ENCODE results near the gene ATF3. TPM values are rescaled to one million over a fixed set of nuclear protein-coding genes. Genes with fewer than 3 reads are reported as not detected.

The ATF3 gene
- total RNA-seq, 4 donors from 2014 or later, result 8.2 to 71.6 (median 17.2) TPM

DNA sequence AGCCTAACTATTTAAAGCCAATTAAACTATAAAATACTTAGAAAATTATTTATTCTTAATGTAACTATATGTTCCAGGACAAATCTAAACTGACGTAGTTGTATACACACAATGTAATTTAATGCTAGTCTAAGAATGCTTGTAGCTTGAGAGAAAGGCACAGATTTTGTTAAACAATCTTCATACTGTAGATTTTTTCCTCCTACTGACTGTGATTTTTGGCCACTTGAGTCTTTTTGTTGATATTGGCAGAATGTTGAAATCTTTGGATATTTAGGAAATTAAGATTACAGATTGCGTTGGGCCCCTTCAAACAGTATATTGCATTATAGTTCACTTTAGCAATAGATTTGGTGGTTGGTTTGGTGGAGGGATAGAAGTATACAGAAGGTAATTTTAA lies 40.5 kb downstream of the ATF3 start:
- no peak overlapping the region for H3K4me3 ChIP-seq (ENCODE audit: low read depth, poor library complexity, severe bottlenecking)
- DNase-seq (ENCODE audit: low spot score in 2 of 2), result no peak
- TF ChIP-seq CTCF (IDR thresholded peaks at IDR 0.05), result no peak
- no peak for TF ChIP-seq POLR2A (IDR thresholded peaks at IDR 0.05)
- WGBS, 2 donors, result 82 to 84% methylated on average over 2 of the region's 2 CpGs
- intact Hi-C loops (cut with DNase I; ENCODE audit: low total_unique reads), result no loop called here

DNA sequence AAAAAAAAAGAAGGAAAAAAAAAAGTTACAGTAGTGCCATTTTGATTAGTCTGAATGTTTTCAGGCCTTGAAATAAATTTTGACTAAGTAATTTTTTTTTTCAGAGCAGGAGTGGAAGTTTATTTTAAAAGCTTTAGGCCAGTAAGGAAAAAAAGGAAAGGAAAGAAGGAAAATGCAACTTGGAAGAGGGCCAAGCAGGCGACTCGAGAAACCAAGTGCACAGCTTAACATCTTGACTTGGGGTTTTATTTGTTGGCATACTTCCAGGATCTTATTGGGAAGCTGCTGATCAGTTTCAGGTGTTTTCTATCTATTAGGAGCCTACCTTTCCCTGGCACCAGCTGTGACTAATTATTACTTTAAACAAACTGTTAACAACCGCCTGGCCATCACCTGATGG lies 41.7 kb downstream of the ATF3 start:
- intact Hi-C loops (cut with DNase I; ENCODE audit: low total_unique reads), result no loop called here
- WGBS, 2 donors, result 27 to 33% methylated on average over 3 of the region's 3 CpGs
- TF ChIP-seq CTCF (IDR thresholded peaks at IDR 0.05) (no peak), POLR2A (IDR thresholded peaks at IDR 0.05) (no peak)
- no peak overlapping the region for H3K4me3 ChIP-seq (ENCODE audit: low read depth, poor library complexity, severe bottlenecking)
- no peak for DNase-seq (ENCODE audit: low spot score in 2 of 2)

- 75 to 89% methylated on average over 4 of the region's 4 CpGs for WGBS, 2 donors
- TF ChIP-seq CTCF (IDR thresholded peaks at IDR 0.05) (no peak), POLR2A (IDR thresholded peaks at IDR 0.05) (no peak)
These were observed 43.0 kb downstream of the ATF3 start for GRCh38 chr1:212651521-212651920.

GRCh38 chr1:212651977-212652376 lies 43.4 kb downstream of the ATF3 start:
- H3K4me3 ChIP-seq (ENCODE audit: low read depth, poor library complexity, severe bottlenecking), result no peak overlapping the region
- 95 to 97% methylated on average over 3 of the region's 3 CpGs for WGBS, 2 donors
- TF ChIP-seq POLR2A (IDR thresholded peaks at IDR 0.05), result no peak
- no peak for TF ChIP-seq CTCF (IDR thresholded peaks at IDR 0.05)
- DNase-seq (ENCODE audit: low spot score in 2 of 2), result no peak
- intact Hi-C loops (cut with DNase I; ENCODE audit: low total_unique reads), result no loop called here

More at GRCh38 chr1:212651521-212651920, 43.0 kb downstream of the ATF3 start:
- no peak overlapping the region for H3K4me3 ChIP-seq (ENCODE audit: low read depth, poor library complexity, severe bottlenecking)
- intact Hi-C loops (cut with DNase I; ENCODE audit: low total_unique reads), result no loop called here
- no peak for DNase-seq (ENCODE audit: low spot score in 2 of 2)

DNA sequence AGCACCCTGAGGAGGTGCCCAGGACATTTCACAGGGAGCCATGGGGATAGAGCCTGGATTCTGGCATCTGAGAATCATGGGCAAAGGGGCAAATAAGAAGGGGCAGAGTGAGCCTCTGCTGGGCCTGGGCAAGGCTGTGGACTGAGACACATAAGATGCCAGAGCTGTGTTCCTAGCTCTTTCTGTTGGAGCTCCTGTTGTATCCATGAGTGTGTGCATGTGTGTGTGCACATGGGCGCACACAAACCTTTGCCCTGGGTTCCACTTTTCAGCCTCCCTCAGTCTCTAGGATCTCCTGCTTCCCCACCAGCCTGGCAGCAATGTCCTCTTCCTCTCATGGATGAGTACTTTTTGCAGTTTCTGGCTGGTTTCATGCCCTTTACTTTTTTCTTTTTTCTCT lies 44.0 kb downstream of the ATF3 start:
- intact Hi-C loops (cut with DNase I; ENCODE audit: low total_unique reads), result no loop called here
- DNase-seq (ENCODE audit: low spot score in 2 of 2), result no peak
- no peak overlapping the region for H3K4me3 ChIP-seq (ENCODE audit: low read depth, poor library complexity, severe bottlenecking)
- TF ChIP-seq CTCF (IDR thresholded peaks at IDR 0.05) (no peak), POLR2A (IDR thresholded peaks at IDR 0.05) (no peak)
- WGBS, 2 donors, result 93 to 100% methylated on average over 1 of the region's 1 CpG

- TF ChIP-seq POLR2A (IDR thresholded peaks at IDR 0.05) (no peak), CTCF (IDR thresholded peaks at IDR 0.05) (no peak)
- intact Hi-C loops (cut with DNase I; ENCODE audit: low total_unique reads), result no loop called here
- no peak overlapping the region for H3K4me3 ChIP-seq (ENCODE audit: low read depth, poor library complexity, severe bottlenecking)
- WGBS, 2 donors, result 76 to 81% methylated on average over 6 of the region's 6 CpGs
- DNase-seq (ENCODE audit: low spot score in 2 of 2), result no peak
These were observed 47.3 kb downstream of the ATF3 start for GRCh38 chr1:212655668-212656440.

All from lower leg skin (tissue), 4 donors.